ENCODE data around the gene WDFY1.

GRCh38 chr2:223890721-223891120, 54.4 kb downstream of the WDFY1 start:
- TF ChIP-seq PURB (CRISPR knock-in tag; IDR thresholded peaks at IDR 0.05; ENCODE audit: low read depth) (no peak), CTCF (IDR thresholded peaks at IDR 0.05 in 2 of 3, conservative IDR thresholded peaks at IDR 0.05 in 1 of 3; ENCODE audit: insufficient read depth in 2 of 3, low read depth in 1 of 3, low read length in 3 of 3) (no peak), GTF2B (IDR thresholded peaks at IDR 0.05; ENCODE audit: extremely low read depth, insufficient read length) (no peak), E2F5 (CRISPR knock-in tag; IDR thresholded peaks at IDR 0.05) (no peak), E2F4 (CRISPR knock-in tag; IDR thresholded peaks at IDR 0.05; ENCODE audit: low read depth) (no peak), GATAD2B (IDR thresholded peaks at IDR 0.05; ENCODE audit: borderline replicate concordance) (no peak), RFX5 (IDR thresholded peaks at IDR 0.05; ENCODE audit: low read depth, low read length) (no peak), PHF21A (IDR thresholded peaks at IDR 0.05; ENCODE audit: borderline replicate concordance, low read depth) (no peak), SRF (CRISPR knock-in tag; IDR thresholded peaks at IDR 0.05) (no peak), TCF7 (IDR thresholded peaks at IDR 0.05; ENCODE audit: borderline replicate concordance) (no peak), FIP1L1 (IDR thresholded peaks at IDR 0.05; ENCODE audit: low read depth, low read length, poor library complexity, severe bottlenecking) (no peak)

All from K562 (cell line).